K562 (cell line): ENCODE results near the gene ZBED4. TPM values are rescaled to one million over a fixed set of nuclear protein-coding genes. Genes with fewer than 3 reads are reported as not detected.

Source experiments
- ATAC-seq: fragments of 200-7000 bp; cut with Tn5 transposase; 3 replicates; pipeline ENCODE4 v1.9.1; 2020; ENCODE audit warnings: moderate library complexity
- BruUV-seq: library from RNA; stranded (reverse); fragments of 400-500 nt; replicated peaks from 2 replicates; lab custom pipeline; 2021; lab: Mats Ljungman, UMichigan
- CTCF ChIA-PET: fragments of 300-600 bp; formaldehyde crosslinking; extraction: SDS; loops from one replicate; lab custom pipeline; 2021; ENCODE audit warnings: low intra/inter-chr PET ratio; lab: Yijun Ruan, JAX
- POLR2A ChIA-PET: fragments of 300-600, 350-650 bp; sonication (Branson Sonifier 250); formaldehyde crosslinking; extraction: SDS; loops from one replicate; lab custom pipeline; 2021; ENCODE audit warnings: antibody characterized with exemption, inconsistent platforms; lab: Yijun Ruan, JAX
- DNase-seq, 4 experiments: peaks; one replicate each; pipeline versions ENCODE4 v3.0.0 to v3.0.0-alpha.2; 2011 to 2018; ENCODE audit warnings: low spot score in 3 of 4, mixed read lengths in 3 of 4; ENCODE audit errors: extremely low read depth in 1 of 4
- FAIRE-seq: peaks from 2 replicates; lab custom pipeline; 2011; peaks lifted over from hg19 to GRCh38; lab: Jason Lieb, UNC
- H2AFZ ChIP-seq: 2 replicates; pipeline ENCODE4 v1.6.0; 2011; ENCODE audit warnings: low read depth, low read length, control low read depth, inconsistent platforms
- H3K27ac ChIP-seq: fragments of 200-600 bp; 3 replicates; pipeline ENCODE4 v1.8.0; 2011; ENCODE audit warnings: low read depth, mild to moderate bottlenecking, control low read depth, inconsistent platforms, low read length, moderate library complexity, mixed read lengths; ENCODE audit errors: extremely low read depth
- H3K27me3 ChIP-seq, 2 experiments: fragments of 300-600 bp in 1 of 2; 2 replicates in 1 of 2; 3 replicates in 1 of 2; pipeline versions ENCODE4 v1.6.0 to v1.8.0; 2011; ENCODE audit warnings: inconsistent platforms in 2 of 2, low read length in 2 of 2, mild to moderate bottlenecking in 1 of 2, mixed read lengths in 1 of 2, moderate library complexity in 1 of 2; ENCODE audit not compliant: control insufficient read depth in 2 of 2, insufficient read depth in 2 of 2
- H3K36me3 ChIP-seq: fragments of 300-600 bp; 3 replicates; pipeline ENCODE4 v1.8.0; 2011; ENCODE audit warnings: mild to moderate bottlenecking, low read length, inconsistent platforms; ENCODE audit not compliant: control insufficient read depth, insufficient read depth
- H3K4me1 ChIP-seq, 2 experiments: fragments of 200-600 bp in 1 of 2; replicated peaks in 1 of 2; 2 replicates in 1 of 2; 3 replicates in 1 of 2; pipeline versions ENCODE4 v1.5.1 to v1.8.0; 2011; ENCODE audit warnings: inconsistent platforms in 2 of 2, low read length in 2 of 2, mild to moderate bottlenecking in 1 of 2, mixed read lengths in 1 of 2, moderate library complexity in 1 of 2; ENCODE audit not compliant: control insufficient read depth in 2 of 2, insufficient read depth in 2 of 2
- H3K4me2 ChIP-seq: 2 replicates; pipeline ENCODE4 v1.6.1; 2011; ENCODE audit warnings: low read length, control low read depth, inconsistent platforms, mixed read lengths; ENCODE audit not compliant: insufficient read depth
- H3K4me3 ChIP-seq: fragments of 200-600 bp; sonication (generic), shearing (Covaris generic); 2 replicates; pipeline ENCODE4 v1.5.1; 2016; ENCODE audit warnings: control low read depth, inconsistent platforms
- H3K79me2 ChIP-seq: fragments of 200-600 bp; 3 replicates; pipeline ENCODE4 v1.8.0; 2011; ENCODE audit warnings: low read length, inconsistent platforms; ENCODE audit not compliant: control insufficient read depth, insufficient read depth
- H3K9ac ChIP-seq, 2 experiments: 2 replicates each; pipeline versions ENCODE4 v1.6.0 to v1.6.1; 2011; ENCODE audit warnings: low read depth in 2 of 2, low read length in 2 of 2, control low read depth in 1 of 2, inconsistent platforms in 1 of 2, mild to moderate bottlenecking in 1 of 2, mixed read lengths in 1 of 2; ENCODE audit not compliant: insufficient read depth in 1 of 2
- H3K9me1 ChIP-seq: one replicate; pipeline ENCODE4 v1.6.0; 2011; ENCODE audit warnings: inconsistent platforms, mild to moderate bottlenecking, low read length, moderate library complexity; ENCODE audit not compliant: control insufficient read depth, insufficient read depth
- H3K9me3 ChIP-seq: replicated peaks from 2 replicates; pipeline ENCODE4 v1.5.1; 2011; ENCODE audit warnings: low read depth, low read length, inconsistent platforms; ENCODE audit not compliant: control insufficient read depth, insufficient read depth
- H4K20me1 ChIP-seq: replicated peaks from 2 replicates; pipeline ENCODE4 v1.6.1; 2011; ENCODE audit warnings: low read length, inconsistent platforms, mixed read lengths; ENCODE audit not compliant: control insufficient read depth, insufficient read depth
- CBFA2T3 ChIP-seq: fragments of 450-650 bp; IDR thresholded peaks from 2 replicates; pipeline ENCODE4 v1.6.1; 2017
- FOXA3 ChIP-seq, 2 experiments: fragments of 450-650 bp in 1 of 2; sonication (generic) in 1 of 2; formaldehyde crosslinking; IDR thresholded peaks in 1 of 2; conservative IDR thresholded peaks in 1 of 2; 2 replicates each; pipeline versions ENCODE4 v1.4.0 to v1.8.0; 2020 to 2022; ENCODE audit warnings: mild to moderate bottlenecking in 2 of 2, missing genetic modification reagents in 1 of 2
- FOXJ3 ChIP-seq: sonication (generic); formaldehyde crosslinking; IDR thresholded peaks from 2 replicates; pipeline ENCODE4 v1.4.0; 2020; ENCODE audit warnings: mild to moderate bottlenecking, missing genetic modification reagents
- KAT8 ChIP-seq: fragments of 450-650 bp; IDR thresholded peaks from 2 replicates; pipeline ENCODE4 v1.6.1; 2016; ENCODE audit warnings: low read depth, mild to moderate bottlenecking
- NR2C1 ChIP-seq, 2 experiments: fragments of 450-650 bp; IDR thresholded peaks; 2 replicates each; pipeline ENCODE4 v1.6.1; 2017; ENCODE audit warnings: mild to moderate bottlenecking in 2 of 2, antibody characterized with exemption in 1 of 2, inconsistent platforms in 1 of 2, missing compliant biosample characterization in 1 of 2, missing genetic modification characterization in 1 of 2
- RBM39 ChIP-seq: fragments of 200-400 bp; formaldehyde crosslinking; optimal IDR thresholded peaks from 2 replicates; pipeline ENCODE3; 2018; ENCODE audit warnings: low read depth, low read length
- TBL1XR1 ChIP-seq, 2 experiments: IDR thresholded peaks; 2 replicates each; pipeline ENCODE4 v1.6.1; 2012; ENCODE audit warnings: improper control_type of control experiment in 2 of 2, low read length in 2 of 2, mild to moderate bottlenecking in 1 of 2
- ZNF79 ChIP-seq: fragments of 250-450 bp; sonication (Bioruptor Pico); IDR thresholded peaks from 2 replicates; pipeline ENCODE4 v1.4.0; 2020; ENCODE audit warnings: low read depth, mild to moderate bottlenecking, moderate library complexity
- WGBS: fragments of 100-300 bp; shearing (Covaris generic); methylation state at CpG from one replicate; pipeline ENCODE4 v1.1.6; 2016; ENCODE audit warnings: low coverage, mixed read lengths; ENCODE audit not compliant: insufficient coverage; ENCODE audit errors: missing lambda C conversion rate; 5-methylcytosine and 5-hydroxymethylcytosine counted together
- in situ Hi-C: fragments of 300-500 bp; cut with MboI; formaldehyde crosslinking; loops from 4 replicates; pipeline ENCODE4 v1.15.0; 2018; ENCODE audit warnings: inconsistent platforms, mixed read lengths
- intact Hi-C: fragments of 100-400 bp; cut with micrococcal nuclease; formaldehyde crosslinking; loops from 2 replicates; pipeline ENCODE4 v1.14.2; 2022
- polyA plus RNA-seq, 8 experiments: library from polyadenylated mRNA; depleted of rRNA in 4 of 8; stranded (reverse) in 5 of 8; unstranded in 3 of 8; fragments of >200 nt; fragmentation: Nextera tagmentation in 2 of 8; fragmentation: Illumina TruSeq in 1 of 8; extraction: Ambion mirVana in 2 of 8; extraction: Trizol in 1 of 8; gene quantifications; 2 replicates each; pipeline versions ENCODE4 v1.2.1 to v1.2.3, GENCODE V29; 2011 to 2014; ENCODE audit warnings: inconsistent platforms in 1 of 8, missing spikeins in 1 of 8
- total RNA-seq, 7 experiments: library from RNA; depleted of rRNA in 6 of 7; stranded (reverse); fragments of >200 nt in 6 of 7; fragmentation: Illumina TruSeq in 2 of 7; extraction: Trizol in 2 of 7; gene quantifications; 2 replicates each; pipeline versions ENCODE4 v1.2.1 to v1.2.3, GENCODE V29; 2011 to 2021; ENCODE audit warnings: low replicate concordance in 1 of 7
- TF ChIP-seq, protein P1 (sequence below), 3 experiments: IDR thresholded peaks in 2 of 3; conservative IDR thresholded peaks in 1 of 3; 2 replicates each; pipeline ENCODE4 v1.5.1; 2011 to 2012; ENCODE audit warnings: low read length in 3 of 3, mild to moderate bottlenecking in 3 of 3, control low read depth in 2 of 3, improper control_type of control experiment in 1 of 3, inconsistent platforms in 1 of 3, low read depth in 1 of 3, mixed read lengths in 1 of 3, moderate library complexity in 1 of 3; ENCODE audit not compliant: insufficient read depth in 2 of 3
- TF ChIP-seq, protein P2 (sequence below), 3 experiments: fragments of 200-800 bp in 1 of 3; sonication (Bioruptor generic) in 1 of 3; sonication (generic) in 1 of 3; formaldehyde crosslinking in 1 of 3; IDR thresholded peaks; 2 replicates each; pipeline versions ENCODE4 v1.6.1 to v1.8.0; 2016 to 2022; ENCODE audit warnings: mild to moderate bottlenecking in 2 of 3, missing compliant biosample characterization in 2 of 3, missing genetic modification characterization in 2 of 3, missing genetic modification reagents in 1 of 3

ZBED4 gene
- total and polyA plus RNA-seq, 9 of the 15 experiments (the other 6 are each of a cell fraction or from before 2014, with no cell fraction given), result 1.5 to 16.8 (median 7.4) TPM

DNA sequence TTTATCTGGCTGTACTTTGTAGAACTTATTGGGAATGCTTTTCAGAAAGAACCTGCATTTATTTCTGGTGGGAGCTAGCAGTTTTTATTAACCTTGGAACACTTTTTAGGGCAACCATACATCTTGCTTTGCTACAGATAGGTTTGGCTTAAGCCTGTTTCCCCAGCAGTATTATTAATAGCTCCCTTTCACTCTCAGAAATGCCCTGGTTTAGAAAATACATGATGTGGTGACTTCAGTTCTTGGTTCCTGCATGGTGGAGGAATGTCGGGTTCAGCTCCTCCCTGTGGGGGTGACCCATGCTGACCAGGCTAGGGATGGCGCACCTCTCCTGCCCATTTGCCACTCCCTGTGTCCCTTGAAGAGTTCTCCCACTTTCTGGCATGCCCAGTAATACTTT lies 28.2 kb downstream of the ZBED4 start:
- FAIRE-seq (no peak), DNase-seq (no peak), ATAC-seq (no peak)
- Histone ChIP-seq H3K9me3 (peaks cover 3% of the 10 kb centered on the region), H4K20me1 (no peaks in the 10 kb centered on the region), H3K27me3 (no peaks in the 10 kb centered on the region), H3K9me1 (no peaks in the 10 kb centered on the region), H3K4me2 (no peak overlapping the region), H3K4me1 (peaks cover 0 to 4% of the 10 kb centered on the region in 2 experiments; a peak in 1 of 5 replicates), H3K36me3 (peaks cover 42% of the 10 kb centered on the region; the same call in 2 of the 3 replicates), H3K27ac (no peak overlapping the region), H2AFZ (no peak overlapping the region), H3K9ac (no peak overlapping the region), H3K79me2 (peaks cover 29% of the 10 kb centered on the region), H3K4me3 (no peak overlapping the region)
- intact Hi-C loops (no loop called here), in situ Hi-C loops (no loop called here)
- WGBS, result 100% methylated on average over 2 of the region's 2 CpGs
- BruUV-seq, result no TSS peak
- ChIA-PET POLR2A (interaction anchor here (2.3 kb wide), 1 partner anchor 10 kb away, joined by 6 read pairs; no protein-coding TSS in a partner anchor), CTCF (no interaction called here)
- TF ChIP-seq ZNF79 (CRISPR knock-in tag), result no peak

DNA sequence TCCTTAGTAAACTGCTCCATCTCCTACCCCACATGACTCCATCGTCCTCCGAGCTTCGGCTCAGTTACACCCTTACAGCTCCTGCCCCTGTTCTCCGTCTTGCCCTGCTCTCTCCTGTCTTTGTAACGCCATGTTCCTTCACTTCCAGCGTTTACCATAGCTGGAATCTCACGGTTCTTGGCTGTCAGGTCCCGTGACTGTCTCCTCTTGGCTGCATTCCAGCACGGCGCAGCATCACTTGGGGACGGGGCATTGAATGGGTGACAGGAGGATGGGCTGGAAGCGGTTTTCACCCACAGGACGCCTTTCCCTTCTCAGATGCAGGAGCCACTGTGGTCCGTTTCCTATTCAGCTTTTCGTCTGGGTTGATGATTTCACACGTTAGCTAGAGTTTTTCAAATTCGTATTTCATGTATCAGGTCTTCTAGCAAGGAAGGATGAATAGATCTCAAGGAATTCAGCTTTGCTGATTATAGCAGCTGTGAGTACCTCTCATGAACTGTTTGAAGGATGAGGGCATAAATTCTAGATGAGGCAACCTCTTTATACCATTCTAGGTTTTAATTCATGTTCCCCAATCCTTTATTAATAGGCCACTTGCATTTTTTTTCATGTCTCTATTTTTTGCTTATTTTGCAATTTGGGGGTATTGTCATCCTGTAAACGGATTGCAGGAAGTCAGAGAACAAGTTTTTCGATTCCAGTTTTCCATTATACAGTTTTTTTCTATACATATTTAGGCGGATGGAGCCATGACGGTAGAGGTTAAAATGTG lies 29.1 kb downstream of the ZBED4 start:
- POLR2A ChIA-PET, result interaction anchor here (2.3 kb wide), 1 partner anchor 10 kb away, joined by 6 read pairs; no protein-coding TSS in a partner anchor
- TF ChIP-seq NR2C1 (IDR thresholded peaks at IDR 0.05) (no peak), NR2C1 (tag; IDR thresholded peaks at IDR 0.05) (no peak), CBFA2T3 (no peak), TBL1XR1 (IDR thresholded peaks at IDR 0.05; ENCODE audit: low read length in 2 of 2) (no peak), FOXJ3 (CRISPR knock-in tag) (no peak), FOXA3 (CRISPR knock-in tag; conservative IDR thresholded peaks at IDR 0.05 in 1 of 2, IDR thresholded peaks at IDR 0.05 in 1 of 2) (no peak), KAT8 (no peak), RBM39 (no peak)
- TF ChIP-seq, protein P1, sequence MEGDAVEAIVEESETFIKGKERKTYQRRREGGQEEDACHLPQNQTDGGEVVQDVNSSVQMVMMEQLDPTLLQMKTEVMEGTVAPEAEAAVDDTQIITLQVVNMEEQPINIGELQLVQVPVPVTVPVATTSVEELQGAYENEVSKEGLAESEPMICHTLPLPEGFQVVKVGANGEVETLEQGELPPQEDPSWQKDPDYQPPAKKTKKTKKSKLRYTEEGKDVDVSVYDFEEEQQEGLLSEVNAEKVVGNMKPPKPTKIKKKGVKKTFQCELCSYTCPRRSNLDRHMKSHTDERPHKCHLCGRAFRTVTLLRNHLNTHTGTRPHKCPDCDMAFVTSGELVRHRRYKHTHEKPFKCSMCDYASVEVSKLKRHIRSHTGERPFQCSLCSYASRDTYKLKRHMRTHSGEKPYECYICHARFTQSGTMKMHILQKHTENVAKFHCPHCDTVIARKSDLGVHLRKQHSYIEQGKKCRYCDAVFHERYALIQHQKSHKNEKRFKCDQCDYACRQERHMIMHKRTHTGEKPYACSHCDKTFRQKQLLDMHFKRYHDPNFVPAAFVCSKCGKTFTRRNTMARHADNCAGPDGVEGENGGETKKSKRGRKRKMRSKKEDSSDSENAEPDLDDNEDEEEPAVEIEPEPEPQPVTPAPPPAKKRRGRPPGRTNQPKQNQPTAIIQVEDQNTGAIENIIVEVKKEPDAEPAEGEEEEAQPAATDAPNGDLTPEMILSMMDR (IDR thresholded peaks at IDR 0.05 in 2 of 3, conservative IDR thresholded peaks at IDR 0.05 in 1 of 3; ENCODE audit: insufficient read depth in 2 of 3, low read depth in 1 of 3, low read length in 3 of 3), result no peak
- TF ChIP-seq, protein P2, sequence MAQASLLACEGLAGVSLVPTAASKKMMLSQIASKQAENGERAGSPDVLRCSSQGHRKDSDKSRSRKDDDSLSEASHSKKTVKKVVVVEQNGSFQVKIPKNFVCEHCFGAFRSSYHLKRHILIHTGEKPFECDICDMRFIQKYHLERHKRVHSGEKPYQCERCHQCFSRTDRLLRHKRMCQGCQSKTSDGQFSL (CRISPR knock-in tag; IDR thresholded peaks at IDR 0.05), result no peak
- TF ChIP-seq, protein P2 (tag; IDR thresholded peaks at IDR 0.05), result no peak

More for the DNA sequence above, 29.1 kb downstream of the ZBED4 start:
- Histone ChIP-seq H3K9ac (no peak overlapping the region), H3K36me3 (peaks cover 45% of the 10 kb centered on the region; the same call in 2 of the 3 replicates), H3K27ac (no peak overlapping the region), H3K79me2 (peaks cover 28% of the 10 kb centered on the region), H3K27me3 (no peaks in the 10 kb centered on the region), H2AFZ (no peak overlapping the region), H3K4me3 (no peak overlapping the region), H3K9me3 (peaks cover under 1% of the 10 kb centered on the region), H3K4me2 (no peak overlapping the region), H4K20me1 (no peaks in the 10 kb centered on the region), H3K4me1 (peaks cover 0 to 4% of the 10 kb centered on the region in 2 experiments; a peak in 1 of 5 replicates), H3K9me1 (no peaks in the 10 kb centered on the region)
- FAIRE-seq, result no peak
- DNase-seq, result no peak
- 87% methylated on average over 18 of the region's 21 CpGs for WGBS
- CTCF ChIA-PET, result no interaction called here
- in situ Hi-C loops (no loop called here), intact Hi-C loops (no loop called here)
- ATAC-seq, result no peak
- no TSS peak for BruUV-seq
